ENCODE data around the gene KIAA1217. TPM values are rescaled to one million over a fixed set of nuclear protein-coding genes. Genes with fewer than 3 reads are reported as not detected.

KIAA1217 gene
- total and polyA plus RNA-seq, 2 of the 8 experiments (the other 6 are each of a cell fraction or from before 2014, with no cell fraction given), result 4.5 to 15.6 TPM

DNA sequence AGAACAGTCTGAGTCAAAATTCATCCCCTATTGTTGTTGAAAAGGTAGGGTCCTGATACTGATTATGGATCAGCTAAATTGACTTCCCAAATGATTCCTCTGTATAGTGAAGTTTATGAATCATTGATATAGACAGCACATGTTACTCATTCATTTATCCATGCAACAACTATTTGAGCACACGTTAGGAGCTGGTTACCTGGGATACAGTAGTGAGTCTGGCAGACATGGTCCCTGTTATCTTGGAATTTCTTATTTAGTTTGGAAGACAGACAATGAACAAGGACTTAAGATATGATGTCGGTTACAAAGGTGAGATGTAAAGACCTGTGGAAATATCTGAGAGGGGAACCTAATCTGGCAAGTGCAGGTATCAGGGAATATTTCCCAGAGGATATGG, 28.0 kb upstream of the KIAA1217 start:
- Histone ChIP-seq H3K56ac (replicated peaks; ENCODE audit: insufficient read length, low read depth, low read length) (no peak overlapping the region), H3K4ac (replicated peaks; ENCODE audit: insufficient read length, low read depth, low read length) (no peak overlapping the region), H4K91ac (replicated peaks; ENCODE audit: insufficient read length, low read length) (no peak overlapping the region), H2AFZ (ENCODE audit: low read length) (no peak overlapping the region), H3K18ac (ENCODE audit: extremely low read depth, low read length) (no peak overlapping the region), H3K4me1 (replicated peaks in 1 of 4; ENCODE audit: control insufficient read depth in 3 of 4, insufficient read depth in 4 of 4, low read length in 3 of 4) (no peaks in the 10 kb centered on the region), H4K20me1 (replicated peaks in 1 of 2; ENCODE audit: control insufficient read depth in 1 of 2, insufficient read depth in 2 of 2, low read length in 2 of 2) (no peaks in the 10 kb centered on the region), H3K23ac (ENCODE audit: insufficient read length) (no peak overlapping the region), H2BK12ac (ENCODE audit: low read depth, low read length) (no peak overlapping the region), H3K4me2 (ENCODE audit: insufficient read depth in 1 of 2, low read depth in 2 of 2, low read length in 2 of 2) (no peak overlapping the region), H3K79me2 (ENCODE audit: control insufficient read depth in 1 of 2, insufficient read depth in 2 of 2, low read length in 2 of 2) (no peaks in the 10 kb centered on the region), H3K27me3 (replicated peaks in 1 of 4; ENCODE audit: control insufficient read depth in 3 of 4, extremely low read depth in 1 of 4, insufficient read depth in 3 of 4, low read length in 3 of 4) (no peaks in the 10 kb centered on the region), H2BK5ac (ENCODE audit: low read depth, low read length) (no peak overlapping the region), H4K8ac (ENCODE audit: extremely low read depth, insufficient read depth, low read length) (no peak overlapping the region), H3K9ac (replicated peaks in 1 of 4; ENCODE audit: extremely low read depth in 1 of 4, low read depth in 3 of 4, low read length in 3 of 4) (no peak overlapping the region), H2AK5ac (ENCODE audit: low read depth, low read length) (no peak overlapping the region), H3K9me3 (ENCODE audit: insufficient read depth in 2 of 2, low read depth in 1 of 2, low read length in 1 of 2) (peaks cover 0 to 24% of the 10 kb centered on the region in 2 experiments; a peak in 2 of 4 replicates), H3K27ac (ENCODE audit: low read depth, low read length) (no peak overlapping the region), H2BK120ac (replicated peaks; ENCODE audit: low read depth, low read length) (no peak overlapping the region), H3K4me3 (ENCODE audit: extremely low read depth in 1 of 4, insufficient read depth in 2 of 4, low read depth in 3 of 4, low read length in 4 of 4) (no peak overlapping the region), H3K14ac (ENCODE audit: insufficient read length) (no peak overlapping the region), H2BK15ac (ENCODE audit: low read length) (no peak overlapping the region), H3K23me2 (ENCODE audit: low read depth, low read length) (no peaks in the 10 kb centered on the region; the same call in 1 of the 2 replicates), H4K5ac (ENCODE audit: insufficient read length, low read depth, low read length) (no peak overlapping the region), H3K36me3 (ENCODE audit: control insufficient read depth in 2 of 4, insufficient read depth in 4 of 4, low read length in 3 of 4) (peaks cover 0 to 5% (median 0%) of the 10 kb centered on the region in 4 experiments; a peak in 1 of 8 replicates), H2BK20ac (ENCODE audit: low read length) (no peak overlapping the region), H3K79me1 (ENCODE audit: low read depth, low read length) (no peaks in the 10 kb centered on the region)
- WGBS, 2 experiments (ENCODE audit: extremely low coverage in 1 of 2, insufficient coverage in 1 of 2, insufficient read length in 1 of 2, insufficient replicate concordance in 2 of 2, low coverage in 1 of 2, low lambda C conversion rate in 2 of 2, missing lambda C conversion rate in 1 of 2), result 87% methylated on average over 2 of the region's 2 CpGs; no CpG with 5 or more reads in 1 of the 2 experiments
- DNase-seq (ENCODE audit: low read depth in 1 of 2, low spot score in 2 of 2) (no peak), FAIRE-seq (no peak)
- ChIA-PET POLR2A (ENCODE audit: partially characterized antibody) (no interaction called here), CTCF (ENCODE audit: partially characterized antibody) (interaction anchor here (0.6 to 1.1 kb wide), 2 partner anchors 187 to 205 kb away, joined by 3 read pairs; no protein-coding TSS in a partner anchor)
- TF ChIP-seq, protein P1, sequence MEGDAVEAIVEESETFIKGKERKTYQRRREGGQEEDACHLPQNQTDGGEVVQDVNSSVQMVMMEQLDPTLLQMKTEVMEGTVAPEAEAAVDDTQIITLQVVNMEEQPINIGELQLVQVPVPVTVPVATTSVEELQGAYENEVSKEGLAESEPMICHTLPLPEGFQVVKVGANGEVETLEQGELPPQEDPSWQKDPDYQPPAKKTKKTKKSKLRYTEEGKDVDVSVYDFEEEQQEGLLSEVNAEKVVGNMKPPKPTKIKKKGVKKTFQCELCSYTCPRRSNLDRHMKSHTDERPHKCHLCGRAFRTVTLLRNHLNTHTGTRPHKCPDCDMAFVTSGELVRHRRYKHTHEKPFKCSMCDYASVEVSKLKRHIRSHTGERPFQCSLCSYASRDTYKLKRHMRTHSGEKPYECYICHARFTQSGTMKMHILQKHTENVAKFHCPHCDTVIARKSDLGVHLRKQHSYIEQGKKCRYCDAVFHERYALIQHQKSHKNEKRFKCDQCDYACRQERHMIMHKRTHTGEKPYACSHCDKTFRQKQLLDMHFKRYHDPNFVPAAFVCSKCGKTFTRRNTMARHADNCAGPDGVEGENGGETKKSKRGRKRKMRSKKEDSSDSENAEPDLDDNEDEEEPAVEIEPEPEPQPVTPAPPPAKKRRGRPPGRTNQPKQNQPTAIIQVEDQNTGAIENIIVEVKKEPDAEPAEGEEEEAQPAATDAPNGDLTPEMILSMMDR (IDR thresholded peaks at IDR 0.05; ENCODE audit: control extremely low read depth in 1 of 3, insufficient read depth in 1 of 3, low read depth in 1 of 3, low read length in 3 of 3), result no peak
- no peak for TF ChIP-seq KDM4A (IDR thresholded peaks at IDR 0.05; ENCODE audit: low read depth, low read length, severe bottlenecking)
- no peak for TF ChIP-seq KDM1A (IDR thresholded peaks at IDR 0.05; ENCODE audit: borderline replicate concordance, low read length)

All from H1 (cell line).